ENCODE results near the gene REL. TPM values are rescaled to one million over a fixed set of nuclear protein-coding genes. Genes with fewer than 3 reads are reported as not detected.
A peak's percentile ranks its signal among the peaks of the same experiment; 100 is the strongest.

The REL gene
- total and polyA plus RNA-seq, 2 of the 13 experiments (the other 11 are each of a cell fraction or from before 2014, with no cell fraction given) = 3.7 to 7.0 TPM

- 0 out of 2 replicates have a peak, but pooled peaks have one; percentile 12 for TF ChIP-seq ZNF136 (CRISPR knock-in tag; IDR thresholded peaks at IDR 0.05; ENCODE audit: low read depth)
- TF ChIP-seq, protein P1, sequence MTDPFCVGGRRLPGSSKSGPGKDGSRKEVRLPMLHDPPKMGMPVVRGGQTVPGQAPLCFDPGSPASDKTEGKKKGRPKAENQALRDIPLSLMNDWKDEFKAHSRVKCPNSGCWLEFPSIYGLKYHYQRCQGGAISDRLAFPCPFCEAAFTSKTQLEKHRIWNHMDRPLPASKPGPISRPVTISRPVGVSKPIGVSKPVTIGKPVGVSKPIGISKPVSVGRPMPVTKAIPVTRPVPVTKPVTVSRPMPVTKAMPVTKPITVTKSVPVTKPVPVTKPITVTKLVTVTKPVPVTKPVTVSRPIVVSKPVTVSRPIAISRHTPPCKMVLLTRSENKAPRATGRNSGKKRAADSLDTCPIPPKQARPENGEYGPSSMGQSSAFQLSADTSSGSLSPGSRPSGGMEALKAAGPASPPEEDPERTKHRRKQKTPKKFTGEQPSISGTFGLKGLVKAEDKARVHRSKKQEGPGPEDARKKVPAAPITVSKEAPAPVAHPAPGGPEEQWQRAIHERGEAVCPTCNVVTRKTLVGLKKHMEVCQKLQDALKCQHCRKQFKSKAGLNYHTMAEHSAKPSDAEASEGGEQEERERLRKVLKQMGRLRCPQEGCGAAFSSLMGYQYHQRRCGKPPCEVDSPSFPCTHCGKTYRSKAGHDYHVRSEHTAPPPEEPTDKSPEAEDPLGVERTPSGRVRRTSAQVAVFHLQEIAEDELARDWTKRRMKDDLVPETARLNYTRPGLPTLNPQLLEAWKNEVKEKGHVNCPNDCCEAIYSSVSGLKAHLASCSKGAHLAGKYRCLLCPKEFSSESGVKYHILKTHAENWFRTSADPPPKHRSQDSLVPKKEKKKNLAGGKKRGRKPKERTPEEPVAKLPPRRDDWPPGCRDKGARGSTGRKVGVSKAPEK (CRISPR knock-in tag; IDR thresholded peaks at IDR 0.05; ENCODE audit: borderline replicate concordance) = peak; percentile 39
- TF ChIP-seq ZSCAN31 (CRISPR knock-in tag; IDR thresholded peaks at IDR 0.05; ENCODE audit: low read depth) = peak; percentile 82
- no peak for TF ChIP-seq SRSF4 (IDR thresholded peaks at IDR 0.05; ENCODE audit: low read depth, low read length, poor library complexity, severe bottlenecking)
- no peak for TF ChIP-seq ZNF3 (CRISPR knock-in tag; IDR thresholded peaks at IDR 0.05)
- peak; percentile 89 for TF ChIP-seq MEIS2 (CRISPR knock-in tag; IDR thresholded peaks at IDR 0.05)
- no peak; the same call in 1 of the 2 replicates for TF ChIP-seq SNAI1 (CRISPR knock-in tag; IDR thresholded peaks at IDR 0.05; ENCODE audit: borderline replicate concordance)
- TF ChIP-seq TERF1 (CRISPR knock-in tag; IDR thresholded peaks at IDR 0.05) = no peak
- TF ChIP-seq PRMT3 (CRISPR knock-in tag; IDR thresholded peaks at IDR 0.05; ENCODE audit: borderline replicate concordance, low read depth) = 0 out of 2 replicates have a peak, but pooled peaks have one; percentile 56
- TF ChIP-seq, protein P2, sequence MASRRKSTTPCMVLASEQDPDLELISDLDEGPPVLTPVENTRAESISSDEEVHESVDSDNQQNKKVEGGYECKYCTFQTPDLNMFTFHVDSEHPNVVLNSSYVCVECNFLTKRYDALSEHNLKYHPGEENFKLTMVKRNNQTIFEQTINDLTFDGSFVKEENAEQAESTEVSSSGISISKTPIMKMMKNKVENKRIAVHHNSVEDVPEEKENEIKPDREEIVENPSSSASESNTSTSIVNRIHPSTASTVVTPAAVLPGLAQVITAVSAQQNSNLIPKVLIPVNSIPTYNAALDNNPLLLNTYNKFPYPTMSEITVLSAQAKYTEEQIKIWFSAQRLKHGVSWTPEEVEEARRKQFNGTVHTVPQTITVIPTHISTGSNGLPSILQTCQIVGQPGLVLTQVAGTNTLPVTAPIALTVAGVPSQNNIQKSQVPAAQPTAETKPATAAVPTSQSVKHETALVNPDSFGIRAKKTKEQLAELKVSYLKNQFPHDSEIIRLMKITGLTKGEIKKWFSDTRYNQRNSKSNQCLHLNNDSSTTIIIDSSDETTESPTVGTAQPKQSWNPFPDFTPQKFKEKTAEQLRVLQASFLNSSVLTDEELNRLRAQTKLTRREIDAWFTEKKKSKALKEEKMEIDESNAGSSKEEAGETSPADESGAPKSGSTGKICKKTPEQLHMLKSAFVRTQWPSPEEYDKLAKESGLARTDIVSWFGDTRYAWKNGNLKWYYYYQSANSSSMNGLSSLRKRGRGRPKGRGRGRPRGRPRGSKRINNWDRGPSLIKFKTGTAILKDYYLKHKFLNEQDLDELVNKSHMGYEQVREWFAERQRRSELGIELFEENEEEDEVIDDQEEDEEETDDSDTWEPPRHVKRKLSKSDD (CRISPR knock-in tag; IDR thresholded peaks at IDR 0.05; ENCODE audit: low read depth) = peak; percentile 68; the same call in 1 of the 2 replicates
- TF ChIP-seq, protein P3, sequence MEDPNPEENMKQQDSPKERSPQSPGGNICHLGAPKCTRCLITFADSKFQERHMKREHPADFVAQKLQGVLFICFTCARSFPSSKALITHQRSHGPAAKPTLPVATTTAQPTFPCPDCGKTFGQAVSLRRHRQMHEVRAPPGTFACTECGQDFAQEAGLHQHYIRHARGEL (CRISPR knock-in tag; IDR thresholded peaks at IDR 0.05) = peak; percentile 70; the same call in 1 of the 2 replicates
- TF ChIP-seq ZNF317 (CRISPR knock-in tag; IDR thresholded peaks at IDR 0.05) = peak; percentile 66; the same call in 1 of the 2 replicates
- 0 out of 2 replicates have a peak, but pooled peaks have one; percentile 62 for TF ChIP-seq PAWR (CRISPR knock-in tag; IDR thresholded peaks at IDR 0.05; ENCODE audit: borderline replicate concordance)
- TF ChIP-seq NKX3-1 (CRISPR knock-in tag; IDR thresholded peaks at IDR 0.05) = peak; percentile 73; the same call in 1 of the 2 replicates
- peak; percentile 66; the same call in 1 of the 2 replicates for TF ChIP-seq ZNF253 (CRISPR knock-in tag; IDR thresholded peaks at IDR 0.05; ENCODE audit: borderline replicate concordance)
Observed at GRCh38 chr2:60881047-60881932, at the start of gene REL (continued).
